ENCODE measurements around the gene HERC3. TPM values are rescaled to one million over a fixed set of nuclear protein-coding genes. Genes with fewer than 3 reads are reported as not detected.

HERC3 gene
- total and polyA plus RNA-seq, 4 donors: 5.1 to 22.1 (median 10.0) TPM

DNA sequence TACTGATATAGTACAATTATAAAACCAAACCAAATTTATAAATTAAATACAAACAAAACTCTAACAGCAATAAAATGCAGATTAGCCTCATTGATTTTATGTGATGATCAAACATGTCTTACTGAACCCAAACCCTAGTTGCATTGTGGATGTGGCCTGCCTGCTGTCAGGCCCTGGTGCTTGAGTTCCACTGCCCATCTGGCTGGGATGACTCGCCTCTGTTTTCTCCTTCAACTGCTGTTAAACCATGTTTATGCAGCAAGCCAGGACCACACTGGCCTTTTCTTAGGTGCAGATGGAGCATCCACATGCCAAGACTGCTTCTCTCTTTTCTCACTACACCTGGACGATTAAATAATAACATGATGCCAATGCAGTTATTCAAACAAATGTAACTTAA is 82.7 kb downstream of the HERC3 start:
- WGBS: 94% methylated on average over 2 of the region's 2 CpGs
- peaks cover 4 to 28% (median 16%) of the 10 kb centered on the region in 4 donors for H3K36me3 ChIP-seq (ENCODE audit: control insufficient read depth in 4 of 4, insufficient read depth in 3 of 4, low read depth in 1 of 4, low read length in 3 of 4)
- no peak overlapping the region for H3K27ac ChIP-seq (ENCODE audit: low read depth in 1 of 2, low read length in 2 of 2)
- TF ChIP-seq SP1 (IDR thresholded peaks at IDR 0.05): no peak
- TF ChIP-seq EGR1 (IDR thresholded peaks at IDR 0.05; ENCODE audit: low read depth in 2 of 2): no peak
- TF ChIP-seq RAD21 (IDR thresholded peaks at IDR 0.05): no peak
- TF ChIP-seq, protein P1, sequence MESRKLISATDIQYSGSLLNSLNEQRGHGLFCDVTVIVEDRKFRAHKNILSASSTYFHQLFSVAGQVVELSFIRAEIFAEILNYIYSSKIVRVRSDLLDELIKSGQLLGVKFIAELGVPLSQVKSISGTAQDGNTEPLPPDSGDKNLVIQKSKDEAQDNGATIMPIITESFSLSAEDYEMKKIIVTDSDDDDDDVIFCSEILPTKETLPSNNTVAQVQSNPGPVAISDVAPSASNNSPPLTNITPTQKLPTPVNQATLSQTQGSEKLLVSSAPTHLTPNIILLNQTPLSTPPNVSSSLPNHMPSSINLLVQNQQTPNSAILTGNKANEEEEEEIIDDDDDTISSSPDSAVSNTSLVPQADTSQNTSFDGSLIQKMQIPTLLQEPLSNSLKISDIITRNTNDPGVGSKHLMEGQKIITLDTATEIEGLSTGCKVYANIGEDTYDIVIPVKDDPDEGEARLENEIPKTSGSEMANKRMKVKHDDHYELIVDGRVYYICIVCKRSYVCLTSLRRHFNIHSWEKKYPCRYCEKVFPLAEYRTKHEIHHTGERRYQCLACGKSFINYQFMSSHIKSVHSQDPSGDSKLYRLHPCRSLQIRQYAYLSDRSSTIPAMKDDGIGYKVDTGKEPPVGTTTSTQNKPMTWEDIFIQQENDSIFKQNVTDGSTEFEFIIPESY (IDR thresholded peaks at IDR 0.05): no peak
- TF ChIP-seq TAF1 (conservative IDR thresholded peaks at IDR 0.05): no peak
- no peak for TF ChIP-seq FOXA1 (IDR thresholded peaks at IDR 0.05)
- no peak for TF ChIP-seq HNF4A (conservative IDR thresholded peaks at IDR 0.05)
- no peak for TF ChIP-seq JUND (IDR thresholded peaks at IDR 0.05)
- TF ChIP-seq RXRA (IDR thresholded peaks at IDR 0.05): no peak
- TF ChIP-seq, protein P2, sequence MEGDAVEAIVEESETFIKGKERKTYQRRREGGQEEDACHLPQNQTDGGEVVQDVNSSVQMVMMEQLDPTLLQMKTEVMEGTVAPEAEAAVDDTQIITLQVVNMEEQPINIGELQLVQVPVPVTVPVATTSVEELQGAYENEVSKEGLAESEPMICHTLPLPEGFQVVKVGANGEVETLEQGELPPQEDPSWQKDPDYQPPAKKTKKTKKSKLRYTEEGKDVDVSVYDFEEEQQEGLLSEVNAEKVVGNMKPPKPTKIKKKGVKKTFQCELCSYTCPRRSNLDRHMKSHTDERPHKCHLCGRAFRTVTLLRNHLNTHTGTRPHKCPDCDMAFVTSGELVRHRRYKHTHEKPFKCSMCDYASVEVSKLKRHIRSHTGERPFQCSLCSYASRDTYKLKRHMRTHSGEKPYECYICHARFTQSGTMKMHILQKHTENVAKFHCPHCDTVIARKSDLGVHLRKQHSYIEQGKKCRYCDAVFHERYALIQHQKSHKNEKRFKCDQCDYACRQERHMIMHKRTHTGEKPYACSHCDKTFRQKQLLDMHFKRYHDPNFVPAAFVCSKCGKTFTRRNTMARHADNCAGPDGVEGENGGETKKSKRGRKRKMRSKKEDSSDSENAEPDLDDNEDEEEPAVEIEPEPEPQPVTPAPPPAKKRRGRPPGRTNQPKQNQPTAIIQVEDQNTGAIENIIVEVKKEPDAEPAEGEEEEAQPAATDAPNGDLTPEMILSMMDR (IDR thresholded peaks at IDR 0.05; ENCODE audit: low read depth, low read length, missing input control): no peak
- TF ChIP-seq, protein P3, sequence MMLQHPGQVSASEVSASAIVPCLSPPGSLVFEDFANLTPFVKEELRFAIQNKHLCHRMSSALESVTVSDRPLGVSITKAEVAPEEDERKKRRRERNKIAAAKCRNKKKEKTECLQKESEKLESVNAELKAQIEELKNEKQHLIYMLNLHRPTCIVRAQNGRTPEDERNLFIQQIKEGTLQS (IDR thresholded peaks at IDR 0.05): no peak
- TF ChIP-seq, protein P4, sequence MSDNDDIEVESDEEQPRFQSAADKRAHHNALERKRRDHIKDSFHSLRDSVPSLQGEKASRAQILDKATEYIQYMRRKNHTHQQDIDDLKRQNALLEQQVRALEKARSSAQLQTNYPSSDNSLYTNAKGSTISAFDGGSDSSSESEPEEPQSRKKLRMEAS (IDR thresholded peaks at IDR 0.05): no peak
- TF ChIP-seq YY1 (IDR thresholded peaks at IDR 0.05): no peak
- TF ChIP-seq FOXA2 (IDR thresholded peaks at IDR 0.05): no peak
- no peaks in the 10 kb centered on the region for H3K4me1 ChIP-seq (ENCODE audit: control insufficient read depth in 4 of 4, insufficient read depth in 4 of 4, low read length in 3 of 4)
- no peak overlapping the region for H3K4me3 ChIP-seq (ENCODE audit: low read depth in 1 of 3, low read length in 3 of 3)
- H3K9ac ChIP-seq (ENCODE audit: low read depth in 1 of 2, low read length in 2 of 2): no peak overlapping the region
- no peaks in the 10 kb centered on the region for H3K27me3 ChIP-seq (ENCODE audit: control insufficient read depth in 4 of 4, insufficient read depth in 4 of 4, low read length in 3 of 4)
- no peak for DNase-seq (ENCODE audit: low spot score)
- H3K9me3 ChIP-seq (ENCODE audit: control insufficient read depth in 4 of 4, low read length in 3 of 4): no peaks in the 10 kb centered on the region

DNA sequence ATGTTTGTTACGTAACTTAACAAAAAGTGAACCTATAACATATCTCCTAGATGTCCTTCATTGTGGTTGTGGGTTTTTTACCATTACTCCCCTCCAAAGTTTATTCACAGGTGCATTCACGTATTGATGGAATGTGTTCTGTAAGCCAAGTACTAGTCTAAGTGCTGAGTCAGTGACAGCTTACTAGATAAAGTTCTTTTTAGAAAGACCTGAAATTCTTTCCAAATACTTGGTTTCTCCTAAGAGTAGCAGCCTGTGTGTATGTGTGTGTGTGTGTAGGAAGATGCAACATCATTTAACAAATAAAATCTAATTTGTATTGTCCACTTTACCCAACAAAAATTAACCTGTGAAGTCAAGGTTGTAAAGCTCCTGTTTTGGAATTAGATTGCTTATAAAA is 83.3 kb downstream of the HERC3 start:
- Histone ChIP-seq H3K4me3 (ENCODE audit: low read depth in 1 of 3, low read length in 3 of 3) (no peak overlapping the region), H3K27ac (ENCODE audit: low read depth in 1 of 2, low read length in 2 of 2) (no peak overlapping the region), H3K9me3 (ENCODE audit: control insufficient read depth in 4 of 4, low read length in 3 of 4) (no peaks in the 10 kb centered on the region), H3K4me1 (ENCODE audit: control insufficient read depth in 4 of 4, insufficient read depth in 4 of 4, low read length in 3 of 4) (no peaks in the 10 kb centered on the region), H3K9ac (ENCODE audit: low read depth in 1 of 2, low read length in 2 of 2) (no peak overlapping the region), H3K36me3 (ENCODE audit: control insufficient read depth in 4 of 4, insufficient read depth in 3 of 4, low read depth in 1 of 4, low read length in 3 of 4) (peaks cover 4 to 29% (median 21%) of the 10 kb centered on the region in 4 donors), H3K27me3 (ENCODE audit: control insufficient read depth in 4 of 4, insufficient read depth in 4 of 4, low read length in 3 of 4) (no peaks in the 10 kb centered on the region)
- no peak for TF ChIP-seq FOXA1 (IDR thresholded peaks at IDR 0.05)
- TF ChIP-seq RAD21 (IDR thresholded peaks at IDR 0.05): no peak
- no peak for TF ChIP-seq NR2F2 (IDR thresholded peaks at IDR 0.05)
- TF ChIP-seq, protein P5, sequence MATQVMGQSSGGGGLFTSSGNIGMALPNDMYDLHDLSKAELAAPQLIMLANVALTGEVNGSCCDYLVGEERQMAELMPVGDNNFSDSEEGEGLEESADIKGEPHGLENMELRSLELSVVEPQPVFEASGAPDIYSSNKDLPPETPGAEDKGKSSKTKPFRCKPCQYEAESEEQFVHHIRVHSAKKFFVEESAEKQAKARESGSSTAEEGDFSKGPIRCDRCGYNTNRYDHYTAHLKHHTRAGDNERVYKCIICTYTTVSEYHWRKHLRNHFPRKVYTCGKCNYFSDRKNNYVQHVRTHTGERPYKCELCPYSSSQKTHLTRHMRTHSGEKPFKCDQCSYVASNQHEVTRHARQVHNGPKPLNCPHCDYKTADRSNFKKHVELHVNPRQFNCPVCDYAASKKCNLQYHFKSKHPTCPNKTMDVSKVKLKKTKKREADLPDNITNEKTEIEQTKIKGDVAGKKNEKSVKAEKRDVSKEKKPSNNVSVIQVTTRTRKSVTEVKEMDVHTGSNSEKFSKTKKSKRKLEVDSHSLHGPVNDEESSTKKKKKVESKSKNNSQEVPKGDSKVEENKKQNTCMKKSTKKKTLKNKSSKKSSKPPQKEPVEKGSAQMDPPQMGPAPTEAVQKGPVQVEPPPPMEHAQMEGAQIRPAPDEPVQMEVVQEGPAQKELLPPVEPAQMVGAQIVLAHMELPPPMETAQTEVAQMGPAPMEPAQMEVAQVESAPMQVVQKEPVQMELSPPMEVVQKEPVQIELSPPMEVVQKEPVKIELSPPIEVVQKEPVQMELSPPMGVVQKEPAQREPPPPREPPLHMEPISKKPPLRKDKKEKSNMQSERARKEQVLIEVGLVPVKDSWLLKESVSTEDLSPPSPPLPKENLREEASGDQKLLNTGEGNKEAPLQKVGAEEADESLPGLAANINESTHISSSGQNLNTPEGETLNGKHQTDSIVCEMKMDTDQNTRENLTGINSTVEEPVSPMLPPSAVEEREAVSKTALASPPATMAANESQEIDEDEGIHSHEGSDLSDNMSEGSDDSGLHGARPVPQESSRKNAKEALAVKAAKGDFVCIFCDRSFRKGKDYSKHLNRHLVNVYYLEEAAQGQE (IDR thresholded peaks at IDR 0.05): no peak
- no peak for TF ChIP-seq TAF1 (conservative IDR thresholded peaks at IDR 0.05)
- no peak for TF ChIP-seq GABPA (IDR thresholded peaks at IDR 0.05 in 1 of 2, conservative IDR thresholded peaks at IDR 0.05 in 1 of 2)
- TF ChIP-seq, protein P1 (IDR thresholded peaks at IDR 0.05): no peak
- no peak for TF ChIP-seq JUND (IDR thresholded peaks at IDR 0.05)
- no peak for TF ChIP-seq YY1 (IDR thresholded peaks at IDR 0.05)
- no peak for TF ChIP-seq EGR1 (IDR thresholded peaks at IDR 0.05; ENCODE audit: low read depth in 2 of 2)
- TF ChIP-seq, protein P2 (IDR thresholded peaks at IDR 0.05; ENCODE audit: low read depth, low read length, missing input control): no peak
- no peak for TF ChIP-seq HNF4G (IDR thresholded peaks at IDR 0.05)
- TF ChIP-seq RXRA (IDR thresholded peaks at IDR 0.05): no peak
- TF ChIP-seq, protein P3 (IDR thresholded peaks at IDR 0.05): no peak
- no peak for TF ChIP-seq FOXA2 (IDR thresholded peaks at IDR 0.05)
- TF ChIP-seq SP1 (IDR thresholded peaks at IDR 0.05): no peak
- TF ChIP-seq, protein P4 (IDR thresholded peaks at IDR 0.05): no peak
- no peak for TF ChIP-seq HNF4A (conservative IDR thresholded peaks at IDR 0.05)
- no peak for DNase-seq (ENCODE audit: low spot score)
- WGBS: 94% methylated on average over 2 of the region's 2 CpGs

All from liver (tissue), 9 donors.